Fibroblast of the conjunctiva (primary cell): ENCODE results near the gene BSG.
"Not testable (repeated sequence)": the region's sequence is repeated elsewhere in the genome, so short reads cannot be mapped to it uniquely, and the experiment has no call there.

Experiments used
- DNase-seq: peaks from one replicate; pipeline ENCODE4 v3.0.0-alpha.2; 2010; ENCODE audit warnings: low read depth

BSG gene

DNA sequence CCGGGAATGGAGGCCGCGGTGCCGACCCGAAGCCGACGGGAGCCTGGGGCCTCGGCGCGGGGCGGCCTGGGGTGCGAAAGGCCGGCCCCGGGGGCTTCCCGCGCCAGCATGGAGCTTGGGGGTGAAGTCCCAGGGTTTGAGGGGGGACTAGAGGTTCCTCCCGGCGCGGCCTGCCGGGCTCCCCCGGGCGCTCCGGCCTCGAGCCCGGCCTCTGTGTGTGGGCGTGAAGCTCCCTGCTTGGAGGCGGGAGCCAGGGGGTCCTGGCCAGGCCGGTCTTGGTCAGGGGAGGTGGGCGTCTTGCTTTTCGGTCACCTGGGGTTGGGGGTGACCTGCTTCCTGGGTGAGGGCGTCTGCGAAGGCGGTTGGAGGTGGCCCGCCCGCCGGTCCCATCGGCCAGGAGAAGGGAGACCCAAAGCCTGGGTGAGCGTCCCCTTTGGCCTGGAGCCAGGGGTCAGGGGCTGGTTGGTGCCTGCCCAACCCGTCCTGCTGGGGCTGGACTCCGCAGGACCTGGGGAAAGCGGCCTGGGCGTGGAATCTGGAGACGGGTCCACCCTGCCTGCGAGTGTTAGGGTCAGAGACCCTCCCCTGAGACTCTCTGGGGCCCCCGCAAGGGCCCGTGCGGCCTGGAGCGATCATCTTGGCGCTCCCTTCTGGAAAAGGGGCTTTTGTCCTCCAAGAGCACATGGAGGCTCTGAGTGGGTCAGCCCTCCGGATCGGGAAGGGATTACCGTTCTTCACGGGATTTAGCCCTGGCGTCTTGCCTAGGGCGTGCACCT is 535 bp downstream of the BSG start:
- DNase-seq: no peak

DNA sequence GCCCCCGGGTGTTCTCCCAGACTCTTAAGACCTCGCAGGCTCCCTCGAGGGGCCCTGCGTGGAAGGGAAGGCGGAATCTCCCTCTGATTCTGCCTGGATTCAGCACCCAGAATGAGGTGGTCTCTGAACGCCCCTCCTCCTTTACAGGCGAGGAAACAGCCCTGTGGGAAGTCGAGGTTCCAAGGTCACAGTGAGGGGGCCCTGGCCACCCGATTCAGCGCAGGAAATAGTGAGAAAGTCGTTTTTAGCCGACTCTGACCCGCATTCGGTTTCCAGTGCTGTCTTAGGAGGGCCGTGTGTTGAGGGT is 1.1 kb downstream of the BSG start:
- no peak for DNase-seq

DNA sequence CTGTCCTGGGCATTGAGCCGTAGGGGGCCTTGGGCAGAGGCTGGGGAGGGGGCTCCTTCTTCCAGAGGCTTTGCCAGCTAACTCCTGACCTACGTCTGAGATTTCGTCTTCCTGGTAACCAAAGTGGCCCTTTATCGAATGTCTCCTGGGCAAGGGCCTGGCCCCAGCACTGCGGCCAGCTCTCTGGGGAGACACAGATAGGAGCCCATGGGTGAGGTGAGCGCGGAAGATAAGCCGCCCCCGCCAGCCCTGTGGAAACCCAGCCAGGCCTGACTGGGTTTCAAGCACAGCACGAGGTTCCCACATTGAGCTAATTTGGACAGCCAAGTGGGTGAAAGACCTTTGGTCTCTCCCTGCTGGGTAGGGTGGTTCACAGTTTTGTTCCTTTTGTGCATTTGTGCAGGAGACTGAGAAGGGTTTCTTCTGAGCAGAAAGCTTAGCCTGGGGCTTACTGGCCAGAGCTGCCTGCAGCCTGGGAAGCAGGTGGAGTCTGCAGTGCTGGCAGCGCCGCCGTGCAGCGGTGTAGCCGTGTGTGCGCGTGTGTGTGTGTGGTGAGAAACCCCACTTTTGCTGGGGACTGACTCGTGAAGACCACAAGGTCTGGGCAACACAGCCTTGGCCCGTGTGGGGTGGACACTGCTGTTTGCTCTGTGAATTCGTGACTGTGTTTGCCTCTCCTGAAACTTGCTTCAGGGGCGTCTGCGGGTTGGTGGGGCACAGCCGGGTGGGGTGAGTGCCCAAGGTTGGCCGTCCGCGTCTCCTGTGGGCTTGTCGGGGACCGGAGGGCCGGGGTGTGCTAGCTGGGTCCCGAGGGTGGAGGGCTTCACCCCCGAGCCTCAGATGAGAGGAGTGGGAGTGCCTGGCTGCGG is 2.5 kb downstream of the BSG start:
- DNase-seq: no peak

DNA sequence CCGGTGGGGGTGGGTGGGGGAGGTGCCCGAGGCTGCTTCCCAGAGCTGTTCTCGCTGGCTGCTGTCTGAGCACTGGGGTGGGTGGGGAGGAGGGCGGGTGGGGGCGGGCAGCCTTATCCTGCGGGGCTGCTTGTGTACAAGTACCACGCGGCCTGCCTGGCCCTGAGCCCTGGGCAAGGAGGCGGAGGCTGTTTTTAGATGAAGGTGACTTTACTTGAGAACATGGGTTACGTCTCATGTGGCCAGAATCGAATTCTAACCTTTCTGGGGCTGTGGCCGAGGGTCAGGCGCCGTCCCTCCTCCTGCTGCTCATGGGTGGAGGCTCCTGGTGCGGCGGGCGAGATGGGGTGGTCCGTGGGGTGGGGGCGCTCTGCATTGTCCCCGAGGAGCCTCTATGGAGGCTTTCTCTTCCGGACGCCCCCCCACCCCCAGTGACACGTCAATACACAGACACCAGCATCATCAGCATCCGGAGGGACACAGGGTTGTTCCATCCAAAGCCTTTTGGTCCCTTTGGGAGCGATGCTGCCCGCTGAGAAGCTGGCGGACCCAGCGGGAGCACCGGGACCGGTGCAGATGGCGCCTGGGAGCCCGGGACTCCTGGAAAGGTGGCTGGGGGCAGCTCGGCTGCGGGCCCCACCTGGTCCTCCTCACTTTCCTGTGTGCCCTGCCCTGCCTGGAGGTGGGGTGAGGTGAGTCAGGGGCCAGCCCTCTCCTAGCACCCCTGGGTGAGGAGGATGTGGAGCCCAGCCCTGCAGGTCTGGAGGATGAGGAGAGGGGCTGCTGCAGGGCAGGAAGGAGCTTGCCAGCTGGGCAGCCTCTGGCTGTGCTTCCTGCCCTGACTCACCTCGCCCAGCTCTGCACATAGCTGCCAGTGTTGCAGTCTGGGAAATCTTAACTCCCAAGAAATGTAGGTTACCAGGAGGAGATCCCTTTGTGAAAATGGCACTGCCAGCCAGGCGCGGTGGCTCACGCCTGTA is 3.4 kb downstream of the BSG start:
- DNase-seq: no peak

DNA sequence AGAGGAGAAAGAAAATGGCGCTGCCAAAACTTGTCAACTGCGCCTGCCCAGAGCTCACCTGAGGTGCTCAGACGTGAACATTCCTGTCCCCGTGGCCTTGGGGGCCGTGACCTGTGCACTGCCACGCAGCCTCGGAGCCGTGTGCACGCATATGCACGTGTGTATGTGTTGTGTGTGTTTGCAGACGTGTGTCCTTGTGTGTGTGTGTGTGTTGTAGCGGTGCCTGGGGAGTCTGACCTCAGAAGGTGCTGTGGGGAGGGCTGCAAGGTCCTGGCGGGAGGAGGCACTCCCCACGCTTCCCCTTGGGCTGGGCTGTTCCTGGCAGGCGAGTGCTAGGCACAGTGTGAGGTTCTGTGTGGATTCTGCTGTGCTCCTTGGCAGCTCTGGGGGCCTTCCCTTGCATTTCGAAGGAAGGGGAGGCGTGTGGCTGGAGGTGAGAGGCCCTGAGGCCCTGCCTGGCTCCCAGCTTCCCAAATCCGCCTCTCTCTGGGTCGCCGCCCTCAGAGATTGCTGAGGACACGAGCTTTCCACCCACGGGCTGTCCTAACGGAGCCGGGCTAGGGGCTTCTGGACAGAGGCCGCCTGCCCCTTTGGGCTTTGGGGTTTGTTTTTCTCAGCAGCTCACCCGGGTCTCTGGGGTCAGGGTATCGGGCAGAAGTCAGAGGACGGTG is 4.5 kb downstream of the BSG start:
- DNase-seq: no peak

DNA sequence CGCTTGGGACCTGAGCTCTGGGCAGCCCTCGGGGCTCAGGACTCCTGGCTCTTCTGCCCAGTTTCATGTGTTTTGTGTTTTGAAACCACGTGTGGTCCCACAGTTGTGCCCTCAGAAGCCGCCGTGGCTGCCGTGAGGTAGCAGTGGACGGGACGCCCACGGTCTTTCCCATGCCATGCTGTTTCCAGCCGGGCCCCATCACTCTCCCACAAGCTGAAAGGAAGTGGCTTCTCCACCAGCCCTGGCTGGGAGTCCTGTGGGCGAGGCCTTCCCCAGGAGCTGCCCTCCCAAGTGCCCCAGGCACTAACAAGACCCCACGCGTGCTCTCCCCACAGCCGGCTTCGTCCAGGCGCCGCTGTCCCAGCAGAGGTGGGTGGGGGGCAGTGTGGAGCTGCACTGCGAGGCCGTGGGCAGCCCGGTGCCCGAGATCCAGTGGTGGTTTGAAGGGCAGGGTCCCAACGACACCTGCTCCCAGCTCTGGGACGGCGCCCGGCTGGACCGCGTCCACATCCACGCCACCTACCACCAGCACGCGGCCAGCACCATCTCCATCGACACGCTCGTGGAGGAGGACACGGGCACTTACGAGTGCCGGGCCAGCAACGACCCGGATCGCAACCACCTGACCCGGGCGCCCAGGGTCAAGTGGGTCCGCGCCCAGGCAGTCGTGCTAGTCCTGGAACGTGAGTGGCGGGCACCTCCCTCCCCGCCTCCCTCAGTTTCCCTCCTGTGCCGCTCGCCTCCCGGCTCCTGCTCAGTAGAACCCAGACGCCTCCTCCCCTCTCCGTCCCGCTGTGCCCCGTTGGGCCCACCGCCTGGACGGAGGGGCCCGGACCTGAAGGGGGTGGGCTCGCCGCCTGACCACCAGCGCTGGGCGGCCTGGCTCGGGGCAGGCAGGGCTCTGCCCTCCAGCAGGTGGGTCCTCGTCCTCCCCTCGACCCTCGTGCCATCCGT is 5.3 kb downstream of the BSG start:
- no peak for DNase-seq

DNA sequence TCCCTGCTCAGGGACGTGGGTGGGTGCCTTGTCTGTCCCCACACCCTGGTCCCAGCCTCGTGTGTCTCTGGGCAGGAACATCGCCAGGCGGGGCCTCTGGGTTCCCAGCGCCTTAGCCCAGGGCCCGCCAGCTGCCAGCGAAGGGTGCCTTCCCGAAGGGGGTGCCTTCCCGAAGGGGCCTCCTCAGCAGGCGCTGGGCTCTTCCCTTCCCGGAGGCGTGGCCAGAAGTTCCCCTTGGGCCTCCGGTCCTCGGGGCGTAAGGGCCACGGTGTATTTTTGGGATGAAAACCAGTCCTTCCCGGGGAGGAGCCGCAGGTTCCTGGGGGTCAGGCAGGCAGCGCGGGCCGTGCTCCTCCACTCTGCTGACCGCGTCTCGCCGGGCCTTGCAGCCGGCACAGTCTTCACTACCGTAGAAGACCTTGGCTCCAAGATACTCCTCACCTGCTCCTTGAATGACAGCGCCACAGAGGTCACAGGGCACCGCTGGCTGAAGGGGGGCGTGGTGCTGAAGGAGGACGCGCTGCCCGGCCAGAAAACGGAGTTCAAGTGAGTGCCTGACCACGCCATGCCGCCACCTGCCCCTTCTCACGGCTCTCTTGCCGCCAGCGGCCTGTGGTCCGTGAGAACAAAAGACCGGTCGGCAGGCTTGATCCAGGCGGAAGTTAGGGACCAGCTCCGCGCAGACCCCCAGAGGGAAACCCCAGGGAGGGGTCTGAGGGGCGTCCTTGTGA is 6.9 kb downstream of the BSG start:
- no peak for DNase-seq

DNA sequence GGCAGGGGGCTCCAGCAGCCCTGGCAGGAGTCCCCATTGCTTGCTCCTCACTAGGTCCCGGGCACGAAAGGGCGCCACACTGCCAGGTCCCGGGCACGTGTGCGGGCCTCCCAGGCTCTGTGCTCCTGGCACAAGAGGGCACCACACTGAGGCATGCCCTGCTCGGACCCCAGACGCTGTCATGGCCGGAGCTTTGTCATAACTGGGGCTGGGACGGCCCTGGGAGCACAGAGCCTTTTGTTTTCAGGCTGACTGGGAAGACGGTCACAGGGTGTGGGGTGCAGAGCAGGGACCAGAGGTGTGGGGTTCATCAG is 7.4 kb downstream of the BSG start:
- no peak for DNase-seq

DNA sequence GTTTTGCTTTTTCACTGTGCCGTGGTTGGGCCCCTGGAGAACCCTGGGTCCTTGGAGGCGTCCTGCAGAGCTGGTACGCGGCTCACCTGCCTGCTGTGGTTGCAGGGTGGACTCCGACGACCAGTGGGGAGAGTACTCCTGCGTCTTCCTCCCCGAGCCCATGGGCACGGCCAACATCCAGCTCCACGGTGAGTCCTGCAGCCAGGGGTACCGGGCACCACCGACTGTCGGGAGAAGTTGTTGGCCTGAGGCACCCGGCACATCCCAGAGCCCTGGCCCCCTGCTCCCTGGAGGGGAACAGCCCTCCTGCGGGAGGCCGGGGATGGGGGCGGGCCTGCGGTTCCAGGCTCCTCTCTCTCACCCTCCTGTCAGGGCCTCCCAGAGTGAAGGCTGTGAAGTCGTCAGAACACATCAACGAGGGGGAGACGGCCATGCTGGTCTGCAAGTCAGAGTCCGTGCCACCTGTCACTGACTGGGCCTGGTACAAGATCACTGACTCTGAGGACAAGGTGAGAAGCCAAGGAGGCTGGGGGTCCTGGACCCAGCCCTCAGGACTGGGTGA is 8.0 kb downstream of the BSG start:
- no peak for DNase-seq

DNA sequence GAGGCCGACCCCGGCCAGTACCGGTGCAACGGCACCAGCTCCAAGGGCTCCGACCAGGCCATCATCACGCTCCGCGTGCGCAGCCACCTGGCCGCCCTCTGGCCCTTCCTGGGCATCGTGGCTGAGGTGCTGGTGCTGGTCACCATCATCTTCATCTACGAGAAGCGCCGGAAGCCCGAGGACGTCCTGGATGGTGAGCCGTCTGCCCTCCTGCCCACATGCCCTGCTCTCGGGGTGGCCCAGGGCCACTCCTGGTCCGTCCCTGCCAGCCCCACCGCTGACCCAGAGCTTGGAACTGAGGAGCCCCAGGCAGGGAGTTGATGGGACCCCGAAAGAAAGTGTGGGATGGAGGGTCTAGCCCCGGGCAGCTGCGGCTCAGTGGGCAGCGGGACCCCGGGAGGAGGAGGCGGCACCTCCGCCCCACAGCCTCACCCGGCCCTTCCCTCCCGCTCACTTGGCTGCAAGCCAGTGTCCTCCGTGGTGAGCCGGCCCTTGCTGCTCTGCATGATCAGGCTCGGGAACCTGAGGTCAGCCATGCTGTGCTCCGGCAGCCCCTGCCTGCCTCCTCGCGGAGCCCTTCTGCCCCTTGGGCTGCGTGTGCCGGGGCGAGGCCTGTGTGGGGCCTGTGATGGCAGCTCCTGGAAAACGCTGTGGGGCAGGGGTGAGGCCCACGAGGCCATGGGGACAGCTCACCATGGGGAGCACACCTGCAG is 9.2 kb downstream of the BSG start:
- no peak for DNase-seq

DNA sequence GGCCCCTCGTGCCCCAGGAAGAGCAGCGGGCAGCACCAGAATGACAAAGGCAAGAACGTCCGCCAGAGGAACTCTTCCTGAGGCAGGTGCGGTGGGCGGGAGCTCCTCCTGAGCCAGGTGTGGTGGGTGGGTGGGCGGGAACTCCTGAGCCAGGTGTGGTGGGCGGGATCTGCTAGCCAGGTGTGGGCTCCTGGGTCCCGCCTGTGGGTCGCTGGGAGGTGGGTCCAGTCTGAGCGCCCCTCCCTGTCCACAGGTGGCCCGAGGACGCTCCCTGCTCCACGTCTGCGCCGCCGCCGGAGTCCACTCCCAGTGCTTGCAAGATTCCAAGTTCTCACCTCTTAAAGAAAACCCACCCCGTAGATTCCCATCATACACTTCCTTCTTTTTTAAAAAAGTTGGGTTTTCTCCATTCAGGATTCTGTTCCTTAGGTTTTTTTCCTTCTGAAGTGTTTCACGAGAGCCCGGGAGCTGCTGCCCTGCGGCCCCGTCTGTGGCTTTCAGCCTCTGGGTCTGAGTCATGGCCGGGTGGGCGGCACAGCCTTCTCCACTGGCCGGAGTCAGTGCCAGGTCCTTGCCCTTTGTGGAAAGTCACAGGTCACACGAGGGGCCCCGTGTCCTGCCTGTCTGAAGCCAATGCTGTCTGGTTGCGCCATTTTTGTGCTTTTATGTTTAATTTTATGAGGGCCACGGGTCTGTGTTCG is 10.3 kb downstream of the BSG start:
- DNase-seq: no peak

DNA sequence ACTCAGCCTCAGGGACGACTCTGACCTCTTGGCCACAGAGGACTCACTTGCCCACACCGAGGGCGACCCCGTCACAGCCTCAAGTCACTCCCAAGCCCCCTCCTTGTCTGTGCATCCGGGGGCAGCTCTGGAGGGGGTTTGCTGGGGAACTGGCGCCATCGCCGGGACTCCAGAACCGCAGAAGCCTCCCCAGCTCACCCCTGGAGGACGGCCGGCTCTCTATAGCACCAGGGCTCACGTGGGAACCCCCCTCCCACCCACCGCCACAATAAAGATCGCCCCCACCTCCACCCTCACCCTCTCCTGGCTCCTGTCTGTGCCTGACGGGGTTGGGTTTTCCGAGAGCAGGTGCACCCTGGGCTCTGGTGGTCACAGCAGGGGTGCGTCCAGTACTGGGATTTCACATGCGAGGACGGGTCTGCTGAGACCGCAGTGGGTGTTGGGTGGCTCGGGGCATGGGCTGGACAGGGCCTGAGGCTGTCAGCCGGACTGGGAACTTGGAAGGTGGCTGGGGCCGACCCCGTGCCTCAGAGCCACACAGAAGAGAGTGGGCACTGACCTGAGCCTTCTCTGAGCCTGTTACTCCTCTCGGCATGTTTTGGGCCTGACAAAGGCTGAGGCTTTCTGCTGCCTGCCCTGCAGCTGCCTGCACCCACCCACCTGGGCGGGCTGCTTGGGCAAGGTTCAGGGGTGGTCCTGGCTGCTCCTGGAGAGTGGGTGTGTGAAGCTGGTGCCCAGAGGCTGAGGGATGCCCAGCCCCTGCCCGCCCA is 11.0 kb downstream of the BSG start:
- no peak for DNase-seq

DNA sequence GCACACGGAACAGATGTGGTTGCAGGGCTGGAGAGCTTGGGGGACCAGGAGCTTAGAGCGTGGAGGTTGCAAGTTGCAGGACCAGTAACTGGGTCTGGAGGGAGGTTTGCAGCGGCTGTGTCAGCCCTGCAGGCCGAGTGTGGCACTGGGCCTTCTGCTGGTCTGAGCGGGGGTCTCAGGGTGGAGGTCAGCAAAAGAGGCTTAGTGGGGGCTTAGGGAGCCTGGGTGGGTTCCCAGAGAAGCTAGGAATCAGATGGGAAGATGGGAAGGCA is 11.5 kb downstream of the BSG start:
- DNase-seq: no peak

DNA sequence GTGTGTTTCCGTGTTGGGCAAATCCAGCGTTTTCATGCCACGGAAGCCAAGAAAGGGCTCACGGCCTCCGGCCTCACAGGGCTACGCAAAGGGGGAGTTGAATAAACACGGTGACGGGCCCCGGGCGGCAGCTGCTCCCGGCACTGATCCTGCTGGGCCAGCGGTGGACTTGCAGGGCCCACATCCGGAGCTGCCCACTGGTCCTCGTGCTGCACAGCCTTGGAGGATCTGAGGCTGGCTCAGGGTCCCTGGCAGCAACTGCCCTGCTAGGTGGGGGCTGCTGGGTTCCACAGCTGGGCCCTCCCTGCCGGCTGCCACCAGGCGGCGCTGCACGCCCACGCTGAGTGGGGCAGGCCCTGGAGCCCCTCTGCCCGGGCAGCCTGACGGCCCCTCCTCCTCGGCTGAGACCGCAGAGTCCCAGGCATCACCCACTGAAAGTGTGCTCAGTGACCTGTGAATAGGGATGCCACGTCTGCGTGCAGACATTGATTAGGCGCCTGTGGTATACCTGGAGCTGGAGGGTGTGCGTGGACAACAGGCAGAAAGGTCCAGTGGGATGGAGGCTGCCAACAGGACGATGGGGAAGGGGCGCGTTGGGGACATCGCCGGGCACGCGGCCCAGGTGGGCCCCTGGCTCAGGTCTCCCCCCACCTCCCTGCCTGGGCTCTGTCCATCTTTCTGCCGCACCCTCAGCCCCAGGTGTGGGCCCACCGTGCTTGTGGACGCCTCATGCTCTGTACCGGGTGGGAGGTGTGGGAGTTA is 12.0 kb downstream of the BSG start:
- DNase-seq: no peak

DNA sequence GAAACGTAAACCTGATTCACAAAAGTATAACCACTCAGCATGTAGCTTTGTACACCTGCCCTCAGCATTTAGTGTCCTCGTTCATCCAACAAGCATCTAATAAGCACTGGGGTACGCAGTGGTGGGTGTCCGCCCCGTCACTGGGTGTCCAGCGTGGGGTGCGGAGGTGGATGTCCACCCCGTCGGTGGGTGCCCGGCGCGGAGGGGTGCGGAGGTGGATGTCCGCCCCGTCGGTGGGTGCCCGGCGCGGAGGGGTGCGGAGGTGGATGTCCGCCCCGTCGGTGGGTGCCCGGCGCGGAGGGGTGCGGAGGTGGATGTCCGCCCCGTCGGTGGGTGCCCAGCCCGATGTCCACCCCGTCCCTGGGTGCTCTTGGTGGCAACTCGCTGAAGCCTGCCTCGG is 12.8 kb downstream of the BSG start:
- DNase-seq: not testable (repeated sequence)

DNA sequence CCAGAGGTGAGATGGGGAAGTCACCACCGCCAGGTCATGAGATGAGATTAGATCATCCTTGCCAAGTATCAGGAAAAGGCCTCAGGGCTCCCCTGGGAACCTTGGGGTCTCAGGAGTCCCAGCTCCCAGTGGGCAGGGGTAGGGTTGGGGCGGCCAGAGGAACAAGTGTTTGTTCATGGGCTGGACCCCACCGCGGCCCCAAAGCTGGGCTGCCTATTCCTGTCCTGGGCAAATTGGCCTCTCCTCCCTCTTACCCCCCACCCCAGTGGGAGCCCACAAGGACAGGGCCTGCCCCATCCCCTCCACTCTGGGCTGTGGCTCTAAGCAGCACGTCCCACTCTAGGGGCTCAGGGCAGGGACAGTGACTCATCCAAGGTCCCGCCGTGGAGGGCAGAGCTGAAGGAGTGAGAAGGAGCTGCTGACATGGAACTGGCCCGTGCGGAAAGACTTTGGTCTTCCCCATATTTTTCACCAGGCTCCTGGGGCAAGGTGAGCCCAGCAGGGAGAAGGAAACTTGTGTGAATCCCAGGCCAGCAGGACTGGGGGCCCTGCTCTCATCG is 13.2 kb downstream of the BSG start:
- DNase-seq: no peak
